Fibroblast of pulmonary artery (primary cell): Measurements from ENCODE around the gene LUC7L.
"Not testable (repeated sequence)": the region's sequence is repeated elsewhere in the genome, so short reads cannot be mapped to it uniquely, and the experiment has no call there.

Source experiments
- DNase-seq: peaks from one replicate; pipeline ENCODE4 v3.0.0-alpha.2; 2010; ENCODE audit warnings: low read depth
- H3K4me3 ChIP-seq: replicated peaks from 2 replicates; pipeline ENCODE4 v1.5.1; 2011; ENCODE audit warnings: low read depth, mild to moderate bottlenecking, control low read depth, low read length, moderate library complexity
- TF ChIP-seq, protein P1 (sequence below): IDR thresholded peaks from 2 replicates; pipeline ENCODE4 v1.5.1; 2011; ENCODE audit warnings: mild to moderate bottlenecking, control low read depth, low read length, inconsistent platforms; ENCODE audit errors: missing control alignments

LUC7L gene

DNA sequence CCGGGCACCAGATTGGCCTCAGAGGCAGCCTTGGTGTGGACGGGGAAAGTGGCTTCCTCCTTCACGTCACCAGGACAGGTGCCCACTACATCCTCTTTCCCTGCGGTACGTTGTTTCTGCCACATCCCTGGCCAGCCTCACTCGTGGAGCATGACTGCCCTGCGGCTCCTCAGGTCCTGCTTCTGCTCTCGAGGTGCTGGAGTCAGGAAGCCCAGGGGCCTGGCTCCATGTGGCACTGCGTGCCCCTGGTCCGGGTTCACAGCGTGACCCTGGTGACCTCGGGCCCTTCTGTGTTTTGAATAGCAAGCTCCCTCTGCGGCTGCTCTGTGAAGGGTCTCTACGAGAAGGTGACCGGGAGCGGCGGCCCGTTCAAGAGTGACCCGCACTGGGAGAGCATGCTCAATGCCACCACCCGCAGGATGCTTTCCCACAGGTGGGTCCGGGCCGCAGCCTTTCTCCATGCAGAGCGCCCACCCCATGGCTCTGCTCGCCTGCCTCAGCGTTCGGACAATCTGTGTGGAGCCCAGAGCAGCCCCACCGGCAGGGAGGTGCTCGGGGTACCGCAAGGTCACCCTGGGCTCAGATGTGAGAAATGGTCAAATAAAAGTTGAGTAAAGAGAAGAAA lies 33.0 kb upstream of the LUC7L start:
- no peak overlapping the region for H3K4me3 ChIP-seq
- TF ChIP-seq, protein P1, sequence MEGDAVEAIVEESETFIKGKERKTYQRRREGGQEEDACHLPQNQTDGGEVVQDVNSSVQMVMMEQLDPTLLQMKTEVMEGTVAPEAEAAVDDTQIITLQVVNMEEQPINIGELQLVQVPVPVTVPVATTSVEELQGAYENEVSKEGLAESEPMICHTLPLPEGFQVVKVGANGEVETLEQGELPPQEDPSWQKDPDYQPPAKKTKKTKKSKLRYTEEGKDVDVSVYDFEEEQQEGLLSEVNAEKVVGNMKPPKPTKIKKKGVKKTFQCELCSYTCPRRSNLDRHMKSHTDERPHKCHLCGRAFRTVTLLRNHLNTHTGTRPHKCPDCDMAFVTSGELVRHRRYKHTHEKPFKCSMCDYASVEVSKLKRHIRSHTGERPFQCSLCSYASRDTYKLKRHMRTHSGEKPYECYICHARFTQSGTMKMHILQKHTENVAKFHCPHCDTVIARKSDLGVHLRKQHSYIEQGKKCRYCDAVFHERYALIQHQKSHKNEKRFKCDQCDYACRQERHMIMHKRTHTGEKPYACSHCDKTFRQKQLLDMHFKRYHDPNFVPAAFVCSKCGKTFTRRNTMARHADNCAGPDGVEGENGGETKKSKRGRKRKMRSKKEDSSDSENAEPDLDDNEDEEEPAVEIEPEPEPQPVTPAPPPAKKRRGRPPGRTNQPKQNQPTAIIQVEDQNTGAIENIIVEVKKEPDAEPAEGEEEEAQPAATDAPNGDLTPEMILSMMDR = no peak
- DNase-seq = no peak

DNA sequence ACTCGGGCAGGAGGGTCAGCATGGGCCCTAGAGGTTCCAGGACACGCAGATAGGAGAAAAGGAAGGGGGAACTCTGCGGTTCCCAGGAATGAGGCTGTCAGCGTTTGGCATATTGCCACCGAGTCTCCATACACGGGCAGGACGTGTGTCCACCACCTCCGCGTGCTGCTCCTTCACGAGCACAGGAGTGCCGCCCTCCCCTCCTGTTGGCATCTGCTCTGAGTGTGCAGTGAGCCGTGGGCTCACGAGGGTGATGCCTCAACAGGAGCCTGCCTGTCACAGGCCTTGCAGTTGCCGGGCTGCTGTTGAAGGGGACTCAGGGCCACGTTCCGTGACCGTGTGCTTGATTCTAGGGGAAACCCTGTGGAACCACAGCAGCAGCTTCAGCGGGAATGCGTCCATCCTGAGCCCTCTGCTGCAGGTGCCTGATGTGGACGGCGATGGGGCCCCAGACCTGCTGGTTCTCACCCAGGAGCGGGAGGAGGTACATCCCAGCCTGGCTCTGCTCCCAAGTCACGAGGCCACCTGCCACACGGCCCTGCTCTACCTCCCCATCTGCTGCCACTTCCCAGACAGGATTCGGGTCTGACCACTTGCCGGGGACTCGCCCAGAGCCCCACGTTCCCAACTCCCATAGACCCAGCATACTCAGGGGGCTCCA lies 31.9 kb upstream of the LUC7L start:
- no peak overlapping the region for H3K4me3 ChIP-seq
- no peak for DNase-seq
- TF ChIP-seq, protein P1 = no peak

DNA sequence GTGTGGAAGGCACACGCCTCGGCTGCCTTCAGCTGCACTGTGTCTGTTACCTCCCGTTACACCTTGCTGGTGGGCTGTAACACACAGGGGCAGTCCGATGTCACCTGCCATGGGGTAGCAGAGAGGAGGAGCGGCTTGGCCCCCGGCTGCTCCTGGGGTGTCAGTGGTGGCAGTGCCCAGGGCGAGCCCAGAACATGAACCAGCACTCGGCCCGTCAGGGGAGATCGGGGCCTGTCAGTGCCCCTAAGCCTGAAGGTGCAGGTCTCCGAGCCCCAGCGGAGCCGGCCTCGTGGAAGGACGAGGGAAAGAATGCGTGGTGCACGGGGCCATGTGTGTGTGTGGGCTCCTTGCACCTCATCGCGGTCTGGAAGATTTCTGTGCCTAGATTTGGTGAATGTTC lies 31.1 kb upstream of the LUC7L start:
- DNase-seq = no peak
- H3K4me3 ChIP-seq = no peak overlapping the region
- TF ChIP-seq, protein P1 = no peak

DNA sequence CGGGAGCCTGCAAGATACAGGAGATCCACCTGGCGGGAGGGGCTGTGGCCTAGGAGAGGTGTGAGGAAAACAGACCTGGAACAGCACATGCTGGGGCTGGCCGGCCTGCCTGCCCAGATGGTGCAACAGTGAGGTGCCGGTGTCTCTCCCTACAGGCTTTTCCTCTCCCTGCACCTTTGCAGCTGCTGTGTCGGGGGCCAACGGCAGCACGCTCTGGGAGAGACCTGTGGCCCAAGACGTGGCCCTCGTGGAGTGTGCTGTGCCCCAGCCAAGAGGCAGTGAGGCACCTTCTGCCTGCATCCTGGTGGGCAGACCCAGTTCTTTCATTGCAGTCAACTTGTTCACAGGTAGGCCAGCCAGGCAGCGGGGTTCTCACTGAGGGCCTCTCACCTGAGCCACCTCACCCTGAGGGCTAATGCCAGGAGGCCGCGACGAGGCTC lies 30.6 kb upstream of the LUC7L start:
- TF ChIP-seq, protein P1 = no peak
- H3K4me3 ChIP-seq = no peak overlapping the region
- no peak for DNase-seq

DNA sequence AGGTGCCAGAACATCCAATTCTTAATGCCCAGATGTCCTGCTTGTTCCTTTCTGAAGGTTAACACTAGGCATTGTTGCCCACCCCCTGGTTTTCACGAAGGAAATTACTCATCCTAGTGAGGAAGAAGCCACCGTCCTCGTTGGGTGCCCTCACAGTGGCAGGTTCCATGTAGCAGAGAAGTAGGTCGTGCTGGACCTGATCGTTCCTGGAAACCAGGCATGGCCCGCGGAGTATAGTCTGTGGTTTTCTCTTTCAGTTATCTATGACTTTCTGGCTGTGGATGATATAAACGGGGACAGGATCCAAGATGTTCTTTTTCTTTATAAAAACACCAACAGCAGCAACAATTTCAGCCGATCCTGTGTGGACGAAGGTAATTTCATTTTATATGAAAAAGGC lies 30.0 kb upstream of the LUC7L start:
- DNase-seq = no peak
- H3K4me3 ChIP-seq = no peak overlapping the region
- TF ChIP-seq, protein P1 = no peak

DNA sequence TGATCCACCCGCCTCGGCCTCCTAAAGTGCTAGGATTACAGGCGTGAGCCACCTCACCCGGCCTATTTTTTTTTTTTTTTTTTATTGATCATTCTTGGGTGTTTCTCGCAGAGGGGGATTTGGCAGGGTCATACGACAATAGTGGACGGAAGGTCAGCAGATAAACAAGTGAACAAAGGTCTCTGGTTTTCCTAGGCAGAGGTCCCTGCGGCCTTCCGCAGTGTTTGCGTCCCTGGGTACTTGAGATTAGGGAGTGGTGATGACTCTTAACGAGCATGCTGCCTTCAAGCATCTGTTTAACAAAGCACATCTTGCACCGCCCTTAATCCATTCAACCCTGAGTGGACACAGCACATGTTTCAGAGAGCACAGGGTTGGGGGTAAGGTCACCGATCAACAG lies 28.8 kb upstream of the LUC7L start:
- not testable (repeated sequence) for DNase-seq, H3K4me3 ChIP-seq

DNA sequence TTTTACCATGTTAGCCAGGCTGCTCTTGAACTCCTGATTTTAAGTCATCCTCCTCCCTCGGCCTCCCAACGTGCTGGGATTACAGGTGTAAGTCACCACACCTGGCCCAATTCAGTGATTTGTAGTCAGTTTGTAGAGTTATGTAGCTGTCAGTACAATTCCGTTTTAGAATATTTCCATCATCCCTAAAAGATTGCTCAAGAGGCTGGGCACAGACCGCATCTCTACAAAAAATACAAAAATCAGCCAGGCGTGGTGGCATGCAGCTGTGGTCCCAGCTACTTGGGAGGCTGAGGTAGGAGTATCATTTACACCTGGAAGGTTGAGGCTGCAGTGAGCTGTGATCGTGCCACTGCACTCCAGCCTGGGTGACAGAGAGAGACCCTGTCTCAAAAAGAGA lies 25.9 kb upstream of the LUC7L start:
- TF ChIP-seq, protein P1 = no peak
- DNase-seq = no peak
- H3K4me3 ChIP-seq = no peak overlapping the region
